GM18505 (cell line): ENCODE measurements around the gene PDE8B.

ENCODE experiments used
- ATAC-seq: cut with Tn5 transposase; IDR thresholded peaks from one replicate; pipeline ENCODE4 v1.9.1; 2021; ENCODE audit not compliant: unreplicated experiment
- POLR2A ChIP-seq: IDR thresholded peaks from 4 replicates; pipeline ENCODE4 v1.6.1; 2011; ENCODE audit warnings: borderline replicate concordance; ENCODE audit not compliant: insufficient read depth, insufficient read length; ENCODE audit errors: extremely low read depth

The PDE8B gene

DNA sequence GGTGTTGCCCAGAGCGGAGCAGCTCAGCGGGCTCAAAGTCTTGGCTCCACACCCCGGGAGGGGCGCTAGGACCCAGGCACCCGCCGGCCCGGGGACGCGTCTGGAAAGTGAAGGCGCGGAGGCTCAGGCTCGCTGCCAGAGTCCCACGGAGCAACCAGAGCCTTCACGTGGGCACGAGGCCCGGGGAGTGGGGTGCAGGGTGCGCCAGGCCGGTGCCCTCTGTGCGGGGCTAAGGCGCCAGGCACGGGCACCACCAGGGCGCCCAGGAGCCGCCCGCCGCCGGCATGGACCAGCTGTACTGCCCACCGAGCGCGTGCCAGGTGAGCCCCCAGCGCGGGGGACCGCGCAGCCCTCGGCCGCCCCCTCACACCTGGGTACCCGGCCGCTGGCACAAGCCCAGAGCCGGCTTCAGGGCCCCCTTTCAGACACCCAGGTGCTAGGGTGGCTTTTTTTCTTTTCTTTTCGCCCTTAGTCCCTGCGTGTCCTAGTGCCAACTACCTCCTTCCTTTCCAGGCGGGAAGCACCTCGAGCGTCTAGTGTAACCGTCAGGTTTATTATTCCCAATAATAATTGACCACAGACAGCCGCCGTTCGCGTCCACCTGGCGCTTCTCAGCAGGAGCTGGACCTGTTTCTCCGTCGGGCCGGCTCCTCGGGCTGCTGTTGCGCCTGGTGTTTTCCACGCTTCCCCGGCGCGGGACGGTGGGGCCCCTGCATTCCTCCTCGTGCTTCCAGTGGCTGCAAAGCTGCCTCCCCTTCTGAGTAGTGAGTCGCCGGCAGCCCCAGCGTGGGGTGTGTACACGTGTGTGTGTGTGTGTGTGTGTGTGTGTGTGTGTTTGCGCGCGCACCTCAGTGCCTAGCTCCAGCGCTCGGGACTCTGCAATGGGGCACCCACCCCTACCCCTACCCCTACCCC lies 30.1 kb upstream of the PDE8B start:
- ATAC-seq, result no peak
- TF ChIP-seq POLR2A, result no peak

DNA sequence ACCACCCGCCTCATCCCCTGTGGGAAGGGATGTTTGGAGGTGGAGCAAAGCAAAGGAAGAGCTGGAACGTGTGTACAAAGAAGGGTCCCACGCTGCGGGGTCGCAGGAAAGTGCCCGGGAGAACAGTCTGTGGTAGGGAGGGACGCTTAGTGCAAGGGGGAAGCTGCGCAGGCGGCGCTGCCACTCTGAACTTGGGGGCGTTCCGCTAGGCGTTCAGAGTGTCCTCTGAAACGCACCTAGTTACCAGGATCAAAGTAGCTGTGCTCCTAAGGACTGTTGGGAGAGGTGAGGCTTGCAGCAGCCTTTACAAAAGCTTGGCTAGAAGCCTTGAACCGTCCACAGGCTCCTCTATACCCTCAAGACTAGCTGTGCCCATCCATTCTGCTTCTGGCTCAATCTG lies 29.3 kb upstream of the PDE8B start:
- no peak for ATAC-seq
- TF ChIP-seq POLR2A, result no peak

DNA sequence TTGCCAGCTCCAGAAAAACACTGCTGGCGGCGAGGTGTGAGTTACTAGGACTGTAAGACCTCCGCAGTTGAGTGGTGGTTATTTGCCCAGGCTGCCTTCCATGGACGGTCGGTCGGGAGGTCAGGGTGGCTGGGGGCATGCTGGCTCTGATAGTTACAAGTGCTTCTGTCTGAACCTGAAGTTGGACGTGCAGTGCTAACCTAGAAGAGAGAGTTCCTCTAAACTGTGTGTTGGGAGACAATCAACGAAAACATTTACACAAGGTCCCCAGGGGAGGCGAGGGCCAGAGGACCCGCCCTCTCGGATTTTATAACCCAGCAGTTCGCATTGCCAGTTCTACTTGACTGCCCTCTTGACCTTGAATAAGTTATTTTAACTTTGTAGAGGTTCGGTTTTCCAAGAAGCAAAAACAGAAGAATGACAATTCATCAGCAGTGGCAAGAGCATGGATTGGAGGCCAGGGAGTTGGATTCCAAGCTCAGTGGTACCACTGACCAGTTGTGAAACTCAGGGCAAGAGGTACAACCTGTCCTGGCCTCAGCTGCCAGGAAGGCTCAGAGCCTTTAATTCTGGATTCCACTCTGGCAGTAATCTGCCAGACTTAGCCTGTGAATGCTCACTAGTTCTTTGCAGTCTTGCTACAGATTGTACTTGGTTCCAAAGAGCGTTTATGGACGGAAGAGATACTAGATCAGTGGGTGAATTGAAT lies 28.7 kb upstream of the PDE8B start:
- TF ChIP-seq POLR2A, result no peak
- no peak for ATAC-seq

GRCh38 chr5:77182367-77182766 lies 28.1 kb upstream of the PDE8B start:
- no peak for TF ChIP-seq POLR2A

GRCh38 chr5:77186652-77187370 lies 23.7 kb upstream of the PDE8B start:
- no peak for ATAC-seq
- TF ChIP-seq POLR2A, result no peak

More at GRCh38 chr5:77182367-77182766, 28.1 kb upstream of the PDE8B start:
- no peak for ATAC-seq

DNA sequence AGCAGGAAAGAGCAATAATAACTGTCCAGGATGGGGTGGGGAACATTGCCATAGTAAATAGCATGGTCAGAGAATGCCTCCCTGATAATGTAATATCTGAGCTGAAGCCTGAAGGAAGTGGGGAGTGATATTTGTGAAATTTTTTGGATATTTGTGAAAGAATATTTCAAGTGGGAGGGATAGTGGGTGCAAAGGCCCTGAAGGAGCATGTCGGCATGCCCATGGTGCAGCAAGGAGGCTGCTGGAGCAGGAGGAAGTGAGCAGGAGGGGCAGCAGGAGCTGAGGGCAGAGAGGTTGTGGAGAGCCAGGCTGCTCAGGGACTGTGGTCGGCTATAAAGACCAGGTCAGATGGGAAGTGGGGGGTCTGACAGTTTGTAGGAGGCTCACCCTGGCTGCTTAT lies 21.1 kb upstream of the PDE8B start:
- no peak for TF ChIP-seq POLR2A
- ATAC-seq, result no peak

DNA sequence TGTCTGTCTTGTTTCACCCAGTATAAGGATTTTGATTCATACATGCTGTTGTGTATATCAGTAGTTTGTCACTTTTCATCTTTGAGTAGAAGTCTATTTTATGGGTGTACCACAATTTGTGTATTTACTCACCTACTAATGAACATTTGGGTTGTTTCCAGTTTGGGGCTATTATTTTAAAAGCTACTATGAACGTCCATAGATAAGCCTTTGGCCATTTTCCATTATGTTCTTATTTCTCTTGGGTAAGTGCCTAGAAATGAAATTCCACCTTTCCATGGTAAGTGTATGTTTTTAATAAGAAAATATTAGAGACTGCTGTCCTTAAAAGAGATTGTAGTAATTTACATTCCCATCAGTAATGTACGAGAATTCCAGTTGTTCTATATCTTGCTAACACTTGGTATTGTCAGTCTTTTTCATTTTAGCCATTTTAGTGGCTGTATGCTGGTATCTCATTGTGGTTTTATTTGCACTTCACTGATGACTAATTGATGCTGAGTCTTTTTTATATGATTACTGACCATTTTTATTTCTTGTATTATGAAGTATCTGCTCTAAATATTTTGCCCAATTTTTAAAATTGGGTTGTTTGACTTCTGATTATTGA lies 17.9 kb upstream of the PDE8B start:
- ATAC-seq, result no peak
- no peak for TF ChIP-seq POLR2A

DNA sequence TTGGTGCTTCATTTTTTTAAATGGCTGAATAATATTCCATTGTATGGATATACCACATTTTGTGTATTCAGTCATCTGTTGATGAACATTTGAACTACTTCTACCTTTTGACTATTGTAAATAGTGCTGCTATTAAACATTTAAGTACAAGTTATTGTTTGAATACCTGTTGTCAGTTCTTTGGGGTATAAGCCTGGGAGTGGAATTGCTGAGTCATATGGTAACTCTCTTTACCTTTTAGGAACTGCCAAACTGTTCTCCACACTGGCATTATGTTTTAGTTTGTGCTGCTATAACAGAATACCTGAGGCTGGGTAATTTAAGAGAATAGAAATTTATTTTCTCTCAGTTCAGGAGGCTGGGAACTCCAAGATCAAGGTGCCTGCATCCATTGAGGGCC lies 15.7 kb upstream of the PDE8B start:
- no peak for TF ChIP-seq POLR2A
- no peak for ATAC-seq

- ATAC-seq, result no peak
- no peak for TF ChIP-seq POLR2A
Measured at GRCh38 chr5:77197840-77198554, 12.5 kb upstream of the PDE8B start.

- no peak for ATAC-seq
- TF ChIP-seq POLR2A, result no peak
Measured at GRCh38 chr5:77200663-77201062, 9.8 kb upstream of the PDE8B start.

DNA sequence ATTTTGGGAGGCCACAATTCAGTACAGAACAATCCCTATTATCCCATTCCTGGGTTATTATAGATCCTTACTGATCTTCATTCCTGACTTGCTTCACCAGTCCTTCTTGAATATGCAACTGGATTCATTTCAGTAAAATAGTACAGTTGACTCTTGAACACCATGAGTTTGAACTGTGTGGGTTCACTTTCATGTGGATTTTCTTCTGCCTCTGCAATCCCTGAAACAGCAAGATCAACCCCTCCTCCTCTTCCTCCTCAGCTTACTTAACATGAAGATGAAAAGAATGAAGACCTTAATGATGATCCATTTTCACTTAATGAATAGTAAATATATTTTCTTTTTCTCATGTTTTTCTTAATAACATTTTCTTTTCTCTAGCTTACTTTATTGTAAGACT lies 8.3 kb upstream of the PDE8B start:
- TF ChIP-seq POLR2A, result no peak

DNA sequence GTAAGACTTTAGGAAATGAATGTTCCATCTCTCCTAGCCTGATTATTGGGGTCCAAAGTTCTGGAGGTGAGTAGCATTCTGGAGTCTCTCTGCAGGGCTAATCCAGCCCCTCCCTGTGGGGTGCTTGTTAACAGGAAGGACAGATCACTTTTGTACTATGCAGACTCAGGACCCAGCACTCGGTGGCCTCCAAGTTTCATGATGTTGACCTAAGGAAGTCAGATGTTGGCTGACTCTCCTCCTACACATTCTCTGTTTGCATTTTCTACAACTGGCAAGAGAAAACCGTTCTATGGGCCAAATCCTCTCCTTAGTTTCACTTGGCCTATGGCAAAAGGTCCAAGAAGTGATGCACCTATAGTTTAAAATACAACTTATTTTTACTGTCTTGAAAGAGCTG lies 5.5 kb upstream of the PDE8B start:
- no peak for TF ChIP-seq POLR2A
- no peak for ATAC-seq

More for the DNA sequence above, 8.3 kb upstream of the PDE8B start:
- no peak for ATAC-seq
